GM19468 (cell line): ENCODE measurements around the gene TMEM144.
"Not testable (repeated sequence)": the region's sequence is repeated elsewhere in the genome, so short reads cannot be mapped to it uniquely, and the experiment has no call there.

ENCODE experiments used
- ATAC-seq: cut with Tn5 transposase; IDR thresholded peaks from one replicate; pipeline ENCODE4 v1.9.1; 2021; ENCODE audit warnings: mild to moderate bottlenecking, moderate library complexity, moderate number of reproducible peaks; ENCODE audit not compliant: unreplicated experiment; ENCODE audit errors: extremely low read depth

Gene TMEM144

GRCh38 chr4:158228399-158228798 is 18.1 kb downstream of the TMEM144 start:
- not testable (repeated sequence) for ATAC-seq

- ATAC-seq: no peak
Observed at GRCh38 chr4:158229768-158230167, 19.5 kb downstream of the TMEM144 start.

- no peak for ATAC-seq
Observed at GRCh38 chr4:158234671-158235070, 24.4 kb downstream of the TMEM144 start.

GRCh38 chr4:158236304-158237030 is 26.2 kb downstream of the TMEM144 start:
- ATAC-seq: no peak

- no peak for ATAC-seq
Observed at GRCh38 chr4:158238575-158238974, 28.3 kb downstream of the TMEM144 start.

GRCh38 chr4:158239196-158239595 is 28.9 kb downstream of the TMEM144 start:
- no peak for ATAC-seq

- ATAC-seq: no peak
Observed at GRCh38 chr4:158243071-158243470, 32.8 kb downstream of the TMEM144 start.

GRCh38 chr4:158250321-158250720 is 40.0 kb downstream of the TMEM144 start:
- ATAC-seq: no peak

GRCh38 chr4:158253350-158253980 is 43.2 kb downstream of the TMEM144 start:
- peak; percentile 58 for ATAC-seq

- no peak for ATAC-seq
Observed at GRCh38 chr4:158254292-158254691, 44.0 kb downstream of the TMEM144 start.

GRCh38 chr4:158255727-158256324 is 45.5 kb downstream of the TMEM144 start:
- peak; percentile 48 for ATAC-seq

GRCh38 chr4:158259955-158260575 is 49.8 kb downstream of the TMEM144 start:
- no peak for ATAC-seq

GRCh38 chr4:158261480-158261879 is 51.2 kb downstream of the TMEM144 start:
- ATAC-seq: no peak

GRCh38 chr4:158268553-158268952 is 58.3 kb downstream of the TMEM144 start:
- ATAC-seq: no peak

GRCh38 chr4:158274636-158275035 is 64.3 kb downstream of the TMEM144 start:
- no peak for ATAC-seq

- ATAC-seq: no peak
Observed at GRCh38 chr4:158277558-158277957, 67.3 kb downstream of the TMEM144 start.

- not testable (repeated sequence) for ATAC-seq
Observed at GRCh38 chr4:158279052-158279451, 68.8 kb downstream of the TMEM144 start.

GRCh38 chr4:158280856-158281255 is 70.6 kb downstream of the TMEM144 start:
- ATAC-seq: no peak

GRCh38 chr4:158282252-158282651 is 72.0 kb downstream of the TMEM144 start:
- ATAC-seq: no peak

GRCh38 chr4:158285429-158286216 is 75.3 kb downstream of the TMEM144 start:
- no peak for ATAC-seq
